Ecto neural progenitor cell (in vitro differentiated cells): Measurements from ENCODE around the gene CYP27B1.
"Not testable (repeated sequence)": the region's sequence is repeated elsewhere in the genome, so short reads cannot be mapped to it uniquely, and the experiment has no call there.

Experiments
- DNase-seq: peaks from one replicate; pipeline ENCODE4 v3.0.0-alpha.2; 2018; ENCODE audit warnings: low spot score

Gene CYP27B1

GRCh38 chr12:57783861-57784260 lies 17.0 kb upstream of the CYP27B1 start:
- no peak for DNase-seq

DNA sequence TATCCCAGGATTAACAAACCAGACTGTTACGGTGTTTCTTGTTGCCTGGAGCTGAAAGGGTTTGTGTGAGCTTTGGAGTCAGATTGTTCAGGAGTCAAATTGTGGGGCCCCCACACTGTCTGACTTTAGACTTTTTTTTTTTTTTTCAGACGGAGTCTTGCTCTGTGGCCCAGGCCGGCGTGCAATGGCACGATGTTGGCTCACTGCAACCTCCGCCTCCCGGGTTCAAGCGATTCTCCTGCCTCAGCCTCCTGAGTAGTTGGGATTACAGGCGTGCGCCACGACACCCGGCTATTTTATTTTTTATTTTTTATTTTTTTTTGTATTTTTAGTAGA lies 16.6 kb upstream of the CYP27B1 start:
- no peak for DNase-seq

- peak; percentile 99 for DNase-seq
Measured at GRCh38 chr12:57782608-57783465, 16.0 kb upstream of the CYP27B1 start, which contains the start of gene TSFM. Gene TSFM (plus strand): TSS chr12:57782787. CDS start chr12:57782802, 15 bp downstream.

GRCh38 chr12:57782243-57782607 lies 15.3 kb upstream of the CYP27B1 start:
- DNase-seq, result no peak

DNA sequence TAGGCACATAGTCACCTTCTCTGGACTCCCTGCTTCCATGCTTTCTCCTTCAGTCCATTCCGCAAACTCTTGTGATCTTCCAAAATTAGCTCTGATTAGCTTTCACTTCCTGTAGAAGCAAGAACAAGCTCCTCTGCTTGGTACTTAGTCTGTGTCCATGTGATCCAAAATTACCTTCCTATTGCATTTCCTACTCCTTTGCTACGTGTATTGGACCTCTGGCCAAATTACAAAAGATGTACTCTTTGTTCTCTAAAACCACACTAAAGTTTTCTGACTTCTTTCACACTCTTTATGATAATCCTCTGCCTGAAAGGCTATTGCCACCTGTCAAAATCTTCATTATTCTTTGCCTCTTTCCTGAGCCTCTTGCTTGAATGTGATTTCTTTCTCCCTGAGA lies 14.9 kb upstream of the CYP27B1 start:
- DNase-seq, result no peak

- no peak for DNase-seq
Measured at GRCh38 chr12:57781244-57781643, 14.4 kb upstream of the CYP27B1 start.

DNA sequence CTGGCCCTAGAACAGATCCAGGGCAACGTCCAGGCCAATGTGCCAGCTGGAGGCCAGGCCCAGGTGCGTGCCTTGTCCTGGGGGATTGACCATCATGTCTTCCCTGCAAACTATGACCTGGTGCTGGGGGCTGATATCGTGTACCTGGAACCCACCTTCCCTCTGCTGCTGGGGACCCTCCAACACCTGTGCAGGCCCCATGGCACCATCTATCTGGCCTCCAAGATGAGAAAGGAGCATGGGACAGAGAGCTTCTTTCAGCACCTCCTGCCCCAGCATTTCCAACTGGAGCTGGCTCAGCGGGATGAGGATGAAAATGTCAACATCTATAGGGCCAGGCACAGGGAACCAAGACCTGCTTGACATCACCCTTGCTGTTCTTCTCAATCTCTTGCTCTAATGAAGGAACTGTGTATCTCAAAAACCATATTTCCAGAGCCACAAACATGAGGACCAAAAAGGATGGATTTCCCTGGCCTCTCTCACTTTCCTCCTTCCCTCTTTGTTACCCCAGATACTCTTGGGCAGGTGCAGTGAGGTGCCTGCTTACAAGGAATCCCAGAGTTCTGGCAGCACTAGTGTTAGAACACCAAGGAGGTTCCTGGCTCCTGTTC lies 13.5 kb upstream of the CYP27B1 start:
- DNase-seq, result no peak

GRCh38 chr12:57779736-57780135 lies 12.9 kb upstream of the CYP27B1 start:
- DNase-seq, result no peak

DNA sequence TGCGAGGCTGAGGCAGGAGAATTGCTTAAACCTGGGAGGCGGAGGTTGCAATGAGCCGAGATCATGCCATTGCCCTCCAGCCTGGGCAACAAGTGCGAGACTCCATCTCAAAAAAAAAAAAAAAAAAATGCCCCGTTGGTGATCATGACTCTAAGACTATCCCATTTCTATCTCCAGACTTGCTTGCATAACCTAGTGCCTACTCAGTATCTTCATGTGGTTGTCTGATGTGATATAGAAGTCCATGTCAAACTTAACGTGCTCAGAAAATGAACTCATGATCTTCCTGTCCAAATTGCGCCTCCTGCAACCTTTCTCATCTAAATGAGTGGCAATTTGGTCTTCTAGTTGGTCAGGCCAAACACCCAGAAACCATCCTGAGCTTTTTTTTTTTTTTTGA lies 11.0 kb upstream of the CYP27B1 start:
- no peak for DNase-seq

GRCh38 chr12:57777367-57777766 lies 10.5 kb upstream of the CYP27B1 start:
- DNase-seq, result no peak

DNA sequence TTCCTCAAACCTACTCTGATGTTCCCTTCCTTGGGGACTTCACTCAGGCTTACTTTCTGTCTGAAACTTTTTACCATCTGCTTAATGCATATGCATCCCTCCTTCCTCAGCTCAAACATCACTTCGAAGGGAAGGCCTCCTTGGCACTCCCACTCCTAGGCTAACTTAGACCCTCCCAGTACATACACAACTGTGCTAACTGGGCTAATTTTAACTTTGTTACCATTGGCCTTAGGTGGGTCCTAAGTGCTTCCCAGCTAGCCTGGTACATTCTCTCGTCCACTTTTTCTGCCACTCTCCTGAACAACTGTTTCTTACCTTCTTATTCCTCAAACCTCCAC lies 9.3 kb upstream of the CYP27B1 start:
- DNase-seq, result no peak

- DNase-seq, result no peak
Measured at GRCh38 chr12:57775563-57776246, 8.8 kb upstream of the CYP27B1 start.

GRCh38 chr12:57775044-57775443 lies 8.2 kb upstream of the CYP27B1 start:
- no peak for DNase-seq

GRCh38 chr12:57774634-57775033 lies 7.8 kb upstream of the CYP27B1 start:
- DNase-seq, result not testable (repeated sequence)

DNA sequence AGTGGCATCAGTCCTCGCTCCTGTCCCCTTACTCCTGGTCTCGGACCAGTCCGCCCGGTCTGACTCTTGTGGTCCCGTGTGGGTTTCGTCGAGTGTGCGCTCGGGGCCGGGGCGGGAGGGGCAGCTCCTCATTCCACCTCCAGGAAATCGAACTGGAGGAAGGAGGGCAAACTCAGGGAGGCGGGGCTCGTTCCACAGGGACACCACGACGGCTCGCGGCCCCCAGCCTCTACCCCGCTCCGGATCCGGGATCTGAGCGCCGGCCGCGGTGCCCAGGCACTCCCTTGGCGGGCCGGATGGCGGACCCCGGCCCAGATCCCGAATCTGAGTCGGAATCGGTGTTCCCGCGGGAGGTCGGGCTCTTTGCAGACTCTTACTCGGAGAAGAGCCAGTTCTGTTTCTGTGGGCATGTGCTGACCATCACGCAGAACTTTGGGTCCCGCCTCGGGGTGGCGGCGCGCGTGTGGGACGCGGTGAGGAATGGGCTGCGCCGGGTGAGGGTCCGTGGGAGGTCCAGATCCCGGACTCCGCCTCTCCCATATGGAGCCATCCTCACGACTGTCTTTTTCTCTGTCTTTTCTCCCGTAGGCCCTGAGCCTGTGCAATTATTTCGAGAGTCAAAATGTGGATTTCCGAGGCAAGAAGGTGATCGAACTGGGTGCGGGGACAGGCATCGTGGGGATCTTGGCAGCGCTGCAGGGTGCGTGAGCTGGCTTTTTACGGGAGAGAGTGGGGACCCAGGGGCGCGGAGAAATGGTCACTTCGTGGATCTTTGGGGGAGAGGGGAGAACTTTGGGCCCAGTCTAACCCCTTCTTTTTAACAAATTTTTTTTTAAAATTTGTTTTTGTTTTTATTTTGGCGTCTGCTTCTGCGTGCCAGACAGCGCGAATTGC lies 5.8 kb upstream of the CYP27B1 start, which contains the start of gene EEF1AKMT3:
Gene EEF1AKMT3, plus strand, starts transcription at position 186 of the 894 bp plus-strand sequence. Its CDS starts 111 bp downstream, at position 297.
- peak; percentile 83 for DNase-seq

GRCh38 chr12:57771873-57772428 lies 5.1 kb upstream of the CYP27B1 start, which contains the start of gene METTL1:
Gene METTL1 (minus strand): TSS chr12:57772105. CDS start chr12:57772083, 22 bp downstream.
- peak; percentile 99 for DNase-seq

- no peak for DNase-seq
Measured at GRCh38 chr12:57771236-57771872, 4.5 kb upstream of the CYP27B1 start.

- DNase-seq, result no peak
Measured at GRCh38 chr12:57770734-57771133, 3.9 kb upstream of the CYP27B1 start.

DNA sequence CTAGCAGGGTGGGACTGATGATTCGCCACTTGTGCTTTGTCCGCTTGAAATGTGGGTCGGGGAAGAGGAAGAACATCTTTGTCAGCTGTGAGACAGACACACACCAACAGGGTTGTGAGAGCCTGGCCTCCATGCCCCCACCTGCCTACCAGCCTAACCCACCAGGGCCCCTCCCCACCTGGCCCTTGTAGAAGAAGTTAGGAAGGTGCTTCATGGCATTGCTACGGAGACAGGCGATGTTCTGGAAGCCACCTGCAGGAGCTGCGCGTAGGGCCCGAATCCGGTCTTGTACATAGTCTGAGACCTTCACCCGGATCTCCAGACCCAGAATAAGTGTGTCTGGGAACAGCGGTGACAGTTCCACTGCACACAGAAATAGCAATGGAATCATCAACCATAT lies 2.7 kb upstream of the CYP27B1 start:
- no peak for DNase-seq

GRCh38 chr12:57767876-57768275 lies 998 bp upstream of the CYP27B1 start:
- DNase-seq, result no peak

DNA sequence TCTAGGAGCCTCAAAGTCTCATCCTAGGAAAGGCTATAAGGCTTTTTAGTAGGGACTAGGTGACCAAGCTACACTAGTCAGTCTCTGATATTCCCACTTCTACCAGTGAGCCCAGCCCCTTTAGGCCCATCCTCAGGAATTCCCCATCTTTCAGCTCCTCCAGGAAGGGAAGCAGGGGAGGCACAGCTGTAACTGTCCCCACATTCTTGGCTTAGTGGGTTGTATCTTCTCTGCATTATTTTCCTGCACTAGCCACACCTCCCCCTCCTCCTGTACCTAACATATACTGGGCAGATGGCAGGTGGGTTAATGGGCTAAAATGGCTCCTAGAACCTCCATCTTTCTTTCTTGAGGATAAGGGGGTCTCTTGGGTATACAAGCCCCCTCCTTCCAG lies 424 bp upstream of the CYP27B1 start:
- no peak for DNase-seq
